Measurements from ENCODE around the gene MRPL52. TPM values are rescaled to one million over a fixed set of nuclear protein-coding genes. Genes with fewer than 3 reads are reported as not detected.

The MRPL52 gene
- total and polyA plus RNA-seq, 2 of the 13 experiments (the other 11 are each of a cell fraction or from before 2014, with no cell fraction given), result 118 to 329 TPM

- TF ChIP-seq, protein P1, sequence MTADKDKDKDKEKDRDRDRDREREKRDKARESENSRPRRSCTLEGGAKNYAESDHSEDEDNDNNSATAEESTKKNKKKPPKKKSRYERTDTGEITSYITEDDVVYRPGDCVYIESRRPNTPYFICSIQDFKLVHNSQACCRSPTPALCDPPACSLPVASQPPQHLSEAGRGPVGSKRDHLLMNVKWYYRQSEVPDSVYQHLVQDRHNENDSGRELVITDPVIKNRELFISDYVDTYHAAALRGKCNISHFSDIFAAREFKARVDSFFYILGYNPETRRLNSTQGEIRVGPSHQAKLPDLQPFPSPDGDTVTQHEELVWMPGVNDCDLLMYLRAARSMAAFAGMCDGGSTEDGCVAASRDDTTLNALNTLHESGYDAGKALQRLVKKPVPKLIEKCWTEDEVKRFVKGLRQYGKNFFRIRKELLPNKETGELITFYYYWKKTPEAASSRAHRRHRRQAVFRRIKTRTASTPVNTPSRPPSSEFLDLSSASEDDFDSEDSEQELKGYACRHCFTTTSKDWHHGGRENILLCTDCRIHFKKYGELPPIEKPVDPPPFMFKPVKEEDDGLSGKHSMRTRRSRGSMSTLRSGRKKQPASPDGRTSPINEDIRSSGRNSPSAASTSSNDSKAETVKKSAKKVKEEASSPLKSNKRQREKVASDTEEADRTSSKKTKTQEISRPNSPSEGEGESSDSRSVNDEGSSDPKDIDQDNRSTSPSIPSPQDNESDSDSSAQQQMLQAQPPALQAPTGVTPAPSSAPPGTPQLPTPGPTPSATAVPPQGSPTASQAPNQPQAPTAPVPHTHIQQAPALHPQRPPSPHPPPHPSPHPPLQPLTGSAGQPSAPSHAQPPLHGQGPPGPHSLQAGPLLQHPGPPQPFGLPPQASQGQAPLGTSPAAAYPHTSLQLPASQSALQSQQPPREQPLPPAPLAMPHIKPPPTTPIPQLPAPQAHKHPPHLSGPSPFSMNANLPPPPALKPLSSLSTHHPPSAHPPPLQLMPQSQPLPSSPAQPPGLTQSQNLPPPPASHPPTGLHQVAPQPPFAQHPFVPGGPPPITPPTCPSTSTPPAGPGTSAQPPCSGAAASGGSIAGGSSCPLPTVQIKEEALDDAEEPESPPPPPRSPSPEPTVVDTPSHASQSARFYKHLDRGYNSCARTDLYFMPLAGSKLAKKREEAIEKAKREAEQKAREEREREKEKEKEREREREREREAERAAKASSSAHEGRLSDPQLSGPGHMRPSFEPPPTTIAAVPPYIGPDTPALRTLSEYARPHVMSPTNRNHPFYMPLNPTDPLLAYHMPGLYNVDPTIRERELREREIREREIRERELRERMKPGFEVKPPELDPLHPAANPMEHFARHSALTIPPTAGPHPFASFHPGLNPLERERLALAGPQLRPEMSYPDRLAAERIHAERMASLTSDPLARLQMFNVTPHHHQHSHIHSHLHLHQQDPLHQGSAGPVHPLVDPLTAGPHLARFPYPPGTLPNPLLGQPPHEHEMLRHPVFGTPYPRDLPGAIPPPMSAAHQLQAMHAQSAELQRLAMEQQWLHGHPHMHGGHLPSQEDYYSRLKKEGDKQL (CRISPR knock-in tag; IDR thresholded peaks at IDR 0.05; ENCODE audit: low read depth), result no peak
- TF ChIP-seq, protein P2, sequence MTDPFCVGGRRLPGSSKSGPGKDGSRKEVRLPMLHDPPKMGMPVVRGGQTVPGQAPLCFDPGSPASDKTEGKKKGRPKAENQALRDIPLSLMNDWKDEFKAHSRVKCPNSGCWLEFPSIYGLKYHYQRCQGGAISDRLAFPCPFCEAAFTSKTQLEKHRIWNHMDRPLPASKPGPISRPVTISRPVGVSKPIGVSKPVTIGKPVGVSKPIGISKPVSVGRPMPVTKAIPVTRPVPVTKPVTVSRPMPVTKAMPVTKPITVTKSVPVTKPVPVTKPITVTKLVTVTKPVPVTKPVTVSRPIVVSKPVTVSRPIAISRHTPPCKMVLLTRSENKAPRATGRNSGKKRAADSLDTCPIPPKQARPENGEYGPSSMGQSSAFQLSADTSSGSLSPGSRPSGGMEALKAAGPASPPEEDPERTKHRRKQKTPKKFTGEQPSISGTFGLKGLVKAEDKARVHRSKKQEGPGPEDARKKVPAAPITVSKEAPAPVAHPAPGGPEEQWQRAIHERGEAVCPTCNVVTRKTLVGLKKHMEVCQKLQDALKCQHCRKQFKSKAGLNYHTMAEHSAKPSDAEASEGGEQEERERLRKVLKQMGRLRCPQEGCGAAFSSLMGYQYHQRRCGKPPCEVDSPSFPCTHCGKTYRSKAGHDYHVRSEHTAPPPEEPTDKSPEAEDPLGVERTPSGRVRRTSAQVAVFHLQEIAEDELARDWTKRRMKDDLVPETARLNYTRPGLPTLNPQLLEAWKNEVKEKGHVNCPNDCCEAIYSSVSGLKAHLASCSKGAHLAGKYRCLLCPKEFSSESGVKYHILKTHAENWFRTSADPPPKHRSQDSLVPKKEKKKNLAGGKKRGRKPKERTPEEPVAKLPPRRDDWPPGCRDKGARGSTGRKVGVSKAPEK (CRISPR knock-in tag; IDR thresholded peaks at IDR 0.05; ENCODE audit: borderline replicate concordance), result no peak
- no peak for TF ChIP-seq PRMT3 (CRISPR knock-in tag; IDR thresholded peaks at IDR 0.05; ENCODE audit: borderline replicate concordance, low read depth)
- peak; percentile 83; the same call in 1 of the 2 replicates for TF ChIP-seq ZNF33B (CRISPR knock-in tag; IDR thresholded peaks at IDR 0.05)
- no peak for TF ChIP-seq ZNF75D (CRISPR knock-in tag; IDR thresholded peaks at IDR 0.05; ENCODE audit: borderline replicate concordance)
- TF ChIP-seq IRF2 (CRISPR knock-in tag; IDR thresholded peaks at IDR 0.05), result no peak
- TF ChIP-seq MED1 (CRISPR knock-in tag; IDR thresholded peaks at IDR 0.05), result peak; percentile 63
- TF ChIP-seq HOXA7 (CRISPR knock-in tag; IDR thresholded peaks at IDR 0.05), result no peak
- TF ChIP-seq KMT2A (CRISPR knock-in tag; IDR thresholded peaks at IDR 0.05), result no peak; the same call in 1 of the 2 replicates
- TF ChIP-seq, protein P3, sequence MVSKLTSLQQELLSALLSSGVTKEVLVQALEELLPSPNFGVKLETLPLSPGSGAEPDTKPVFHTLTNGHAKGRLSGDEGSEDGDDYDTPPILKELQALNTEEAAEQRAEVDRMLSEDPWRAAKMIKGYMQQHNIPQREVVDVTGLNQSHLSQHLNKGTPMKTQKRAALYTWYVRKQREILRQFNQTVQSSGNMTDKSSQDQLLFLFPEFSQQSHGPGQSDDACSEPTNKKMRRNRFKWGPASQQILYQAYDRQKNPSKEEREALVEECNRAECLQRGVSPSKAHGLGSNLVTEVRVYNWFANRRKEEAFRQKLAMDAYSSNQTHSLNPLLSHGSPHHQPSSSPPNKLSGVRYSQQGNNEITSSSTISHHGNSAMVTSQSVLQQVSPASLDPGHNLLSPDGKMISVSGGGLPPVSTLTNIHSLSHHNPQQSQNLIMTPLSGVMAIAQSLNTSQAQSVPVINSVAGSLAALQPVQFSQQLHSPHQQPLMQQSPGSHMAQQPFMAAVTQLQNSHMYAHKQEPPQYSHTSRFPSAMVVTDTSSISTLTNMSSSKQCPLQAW (CRISPR knock-in tag; IDR thresholded peaks at IDR 0.05), result no peak
- TF ChIP-seq ZNF577 (CRISPR knock-in tag; IDR thresholded peaks at IDR 0.05; ENCODE audit: borderline replicate concordance, low read depth), result no peak
- TF ChIP-seq SUZ12 (IDR thresholded peaks at IDR 0.05; ENCODE audit: low read depth, low read length), result no peak
- no peak for TF ChIP-seq RNF2 (conservative IDR thresholded peaks at IDR 0.05; ENCODE audit: low read depth)
- TF ChIP-seq ZMYM3 (CRISPR knock-in tag; IDR thresholded peaks at IDR 0.05), result peak; percentile 49
- TF ChIP-seq FOXC1 (CRISPR knock-in tag; IDR thresholded peaks at IDR 0.05; ENCODE audit: borderline replicate concordance), result no peak
- TF ChIP-seq TBL1XR1 (IDR thresholded peaks at IDR 0.05; ENCODE audit: borderline replicate concordance, low read length, partially characterized antibody), result no peak
- TF ChIP-seq PHB2 (IDR thresholded peaks at IDR 0.05; ENCODE audit: partially characterized antibody), result no peak
- TF ChIP-seq SPEN (CRISPR knock-in tag; IDR thresholded peaks at IDR 0.05; ENCODE audit: low read depth), result 0 out of 2 replicates have a peak, but pooled peaks have one; percentile 24
- no peak for TF ChIP-seq ZFP37 (CRISPR knock-in tag; IDR thresholded peaks at IDR 0.05; ENCODE audit: borderline replicate concordance)
- no peak for TF ChIP-seq AGO2 (optimal IDR thresholded peaks at IDR 0.05; ENCODE audit: low read depth, low read length)
- 0 out of 2 replicates have a peak, but pooled peaks have one; percentile 84 for TF ChIP-seq ZFP1 (CRISPR knock-in tag; IDR thresholded peaks at IDR 0.05)
Observed at GRCh38 chr14:22807432-22808087, 22.1 kb upstream of the MRPL52 start (continued).

All from HepG2 (cell line).